Lower lobe of right lung (tissue), 2 donors: ENCODE results near the gene BMPR1B. TPM values are rescaled to one million over a fixed set of nuclear protein-coding genes. Genes with fewer than 3 reads are reported as not detected.
"Not testable (repeated sequence)": the region's sequence is repeated elsewhere in the genome, so short reads cannot be mapped to it uniquely, and the experiment has no call there.

ENCODE experiments used
- ATAC-seq, 2 donors: fragments of 200-7000 bp; cut with Tn5 transposase; one replicate each; pipeline ENCODE4 v1.9.1; 2020 to 2022; ENCODE audit warnings: mild to moderate bottlenecking in 2 of 2, moderate library complexity in 2 of 2
- DNase-seq: peaks from one replicate; pipeline ENCODE4 v3.0.0-alpha.2; 2020
- H3K27ac ChIP-seq: fragments of 200-600 bp; one replicate; pipeline ENCODE4 v1.8.0; 2022
- H3K27me3 ChIP-seq: fragments of 200-600 bp; one replicate; pipeline ENCODE4 v1.8.0; 2022; ENCODE audit warnings: low read depth
- H3K36me3 ChIP-seq: fragments of 200-600 bp; one replicate; pipeline ENCODE4 v1.8.0; 2022; ENCODE audit warnings: mild to moderate bottlenecking
- H3K4me1 ChIP-seq: fragments of 200-600 bp; one replicate; pipeline ENCODE4 v1.8.0; 2022
- H3K4me3 ChIP-seq: fragments of 200-600 bp; one replicate; pipeline ENCODE4 v1.8.0; 2022; ENCODE audit warnings: mild to moderate bottlenecking
- H3K9me3 ChIP-seq: fragments of 200-600 bp; one replicate; pipeline ENCODE4 v1.8.0; 2022
- CTCF ChIP-seq: fragments of 200-600 bp; IDR thresholded peaks from one replicate; pipeline ENCODE4 v1.8.0; 2022; ENCODE audit warnings: antibody characterized with exemption, mild to moderate bottlenecking
- intact Hi-C: fragments of 100-400 bp; cut with DNase I; formaldehyde crosslinking; loops from one replicate; pipeline ENCODE4 v1.11.0; 2022
- total RNA-seq: library from RNA; stranded (reverse); fragmentation: NEBNext Ultra II Directional; extraction: Animal tissue kit (Norgen Biotek cat#: 25700); gene quantifications from one replicate; pipeline ENCODE4 v1.2.1, GENCODE V29; 2021
- donor health status: DM: no; HTN: yes; CAD: no; lungs with severe emphysema.

The BMPR1B gene
- total RNA-seq, 1 donor from 2014 or later = 6.0 TPM

GRCh38 chr4:95165926-95166524 is 408.3 kb downstream of the BMPR1B start:
- intact Hi-C loops = no loop called here
- Histone ChIP-seq H3K9me3 (no peaks in the 10 kb centered on the region), H3K4me1 (no peaks in the 10 kb centered on the region), H3K36me3 (no peaks in the 10 kb centered on the region), H3K27ac (no peak overlapping the region), H3K4me3 (no peak overlapping the region), H3K27me3 (no peaks in the 10 kb centered on the region)
- ATAC-seq (peak; percentile 66 to 84), DNase-seq (no peak)
- peak; percentile 67 for TF ChIP-seq CTCF

GRCh38 chr4:95167805-95168204 is 410.1 kb downstream of the BMPR1B start:
- DNase-seq (no peak), ATAC-seq (no peak)
- no peak for TF ChIP-seq CTCF
- intact Hi-C loops = no loop called here
- no peak overlapping the region for H3K27ac ChIP-seq
- no peaks in the 10 kb centered on the region for H3K36me3 ChIP-seq
- no peaks in the 10 kb centered on the region for H3K9me3 ChIP-seq
- no peaks in the 10 kb centered on the region for H3K4me1 ChIP-seq
- no peak overlapping the region for H3K4me3 ChIP-seq
- no peaks in the 10 kb centered on the region for H3K27me3 ChIP-seq

GRCh38 chr4:95170176-95170575 is 412.4 kb downstream of the BMPR1B start:
- DNase-seq (no peak), ATAC-seq (no peak)
- Histone ChIP-seq H3K9me3 (no peaks in the 10 kb centered on the region), H3K27ac (no peak overlapping the region), H3K36me3 (no peaks in the 10 kb centered on the region), H3K4me3 (no peak overlapping the region), H3K27me3 (no peaks in the 10 kb centered on the region), H3K4me1 (no peaks in the 10 kb centered on the region)
- intact Hi-C loops = no loop called here
- no peak for TF ChIP-seq CTCF

DNA sequence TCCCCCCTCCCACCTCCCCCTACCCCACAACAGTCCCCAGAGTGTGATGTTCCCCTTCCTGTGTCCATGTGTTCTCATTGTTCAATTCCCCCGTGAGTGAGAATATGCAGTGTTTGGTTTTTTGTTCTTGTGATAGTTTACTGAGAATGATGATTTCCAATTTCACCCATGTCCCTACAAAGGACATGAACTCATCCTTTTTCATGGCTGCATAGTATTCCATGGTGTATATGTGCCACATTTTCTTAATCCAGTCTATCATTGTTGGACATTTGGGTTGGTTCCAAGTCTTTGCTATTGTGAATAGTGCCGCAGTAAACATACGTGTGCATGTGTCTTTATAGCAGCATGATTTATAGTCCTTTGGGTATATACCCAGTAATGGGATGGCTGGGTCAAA is 413.6 kb downstream of the BMPR1B start:
- H3K4me1 ChIP-seq, DNase-seq, H3K36me3 ChIP-seq, ATAC-seq, H3K9me3 ChIP-seq, H3K4me3 ChIP-seq, H3K27me3 ChIP-seq, H3K27ac ChIP-seq, intact Hi-C loops: not testable (repeated sequence)

DNA sequence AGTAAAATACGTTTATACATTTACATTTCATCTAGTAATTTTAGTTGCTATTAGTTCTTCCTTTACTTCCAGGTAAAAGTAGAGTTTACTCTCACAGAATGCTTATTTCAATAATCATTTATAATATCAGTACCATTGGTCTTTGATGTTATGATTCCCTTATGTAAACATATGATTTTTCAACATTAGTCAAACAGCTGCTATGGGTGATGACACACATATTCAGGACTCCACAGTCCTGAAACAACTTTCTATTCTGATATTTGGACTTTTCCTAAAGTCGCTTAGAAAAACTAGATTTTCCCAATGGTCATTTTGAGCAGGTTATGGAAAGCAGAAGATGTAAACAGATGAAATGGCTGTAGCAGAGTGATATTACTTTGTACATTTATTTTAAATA is 421.2 kb downstream of the BMPR1B start:
- Histone ChIP-seq H3K27ac (no peak overlapping the region), H3K9me3 (no peaks in the 10 kb centered on the region), H3K27me3 (no peaks in the 10 kb centered on the region), H3K4me1 (no peaks in the 10 kb centered on the region), H3K4me3 (no peak overlapping the region), H3K36me3 (no peaks in the 10 kb centered on the region)
- no peak for TF ChIP-seq CTCF
- no peak for DNase-seq
- ATAC-seq = no peak
- intact Hi-C loops = no loop called here

DNA sequence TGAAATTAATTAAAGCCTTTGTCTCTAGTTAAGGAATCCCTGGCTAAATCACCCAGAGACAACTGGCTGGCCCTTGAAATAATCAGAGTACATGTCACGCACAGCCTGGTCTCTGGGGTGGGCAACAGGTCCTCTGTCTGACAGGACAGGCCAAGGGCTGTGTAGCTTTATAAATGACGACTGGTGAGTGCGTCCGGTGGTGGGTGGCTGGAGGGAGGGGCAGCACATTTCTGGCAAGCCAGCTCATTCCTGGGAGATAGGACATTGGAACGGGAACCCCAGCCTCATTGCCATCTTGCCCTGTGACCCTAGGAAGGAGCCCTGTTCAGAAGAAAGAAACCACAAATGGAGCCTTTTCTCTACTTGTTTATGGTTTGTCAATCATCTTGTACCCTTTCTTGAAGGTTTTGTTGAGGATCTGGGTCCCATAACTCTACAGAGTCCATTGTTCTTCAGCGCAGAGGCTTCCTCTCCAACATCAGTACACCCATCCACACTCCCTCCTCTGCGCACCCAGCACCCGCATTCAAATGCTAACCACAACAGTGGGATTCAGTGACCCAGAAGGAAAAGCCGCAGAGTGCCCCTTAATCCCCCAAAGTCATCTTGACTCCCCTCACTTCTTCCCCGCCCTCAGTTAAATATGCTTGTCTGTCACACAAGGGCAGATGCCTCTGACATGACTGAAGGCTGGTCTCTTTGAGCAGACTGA is 422.9 kb downstream of the BMPR1B start:
- Histone ChIP-seq H3K27ac (no peak overlapping the region), H3K9me3 (no peaks in the 10 kb centered on the region), H3K4me3 (no peak overlapping the region), H3K36me3 (no peaks in the 10 kb centered on the region), H3K4me1 (no peaks in the 10 kb centered on the region), H3K27me3 (no peaks in the 10 kb centered on the region)
- ATAC-seq (no peak), DNase-seq (no peak)
- TF ChIP-seq CTCF = no peak
- intact Hi-C loops = no loop called here
